Amniotic stem cell (primary cell): ENCODE measurements around the gene SLC25A21.
"Not testable (repeated sequence)": the region's sequence is repeated elsewhere in the genome, so short reads cannot be mapped to it uniquely, and the experiment has no call there.

ENCODE experiments used
- DNase-seq: peaks from one replicate; lab custom pipeline; 2025; lab: John Stamatoyannopoulos, UW

Gene SLC25A21

DNA sequence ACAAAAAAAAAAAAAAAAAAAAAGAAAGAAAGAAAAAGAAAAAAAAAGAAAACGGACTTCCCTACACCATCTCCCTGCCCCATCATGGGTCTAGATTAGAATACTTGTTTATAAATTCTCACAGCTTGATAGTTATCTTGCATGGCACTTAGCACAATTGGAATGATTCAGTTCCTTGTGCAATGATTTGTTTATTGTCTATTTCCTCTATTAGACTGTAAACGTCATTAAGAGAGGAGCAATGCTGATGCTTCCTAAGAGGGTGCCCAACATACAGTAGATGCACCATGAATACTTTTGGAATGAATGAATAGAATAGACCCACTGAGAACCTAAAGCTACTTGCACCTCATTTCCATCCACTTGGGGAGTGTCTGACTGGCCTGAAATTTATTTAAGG, 469.9 kb downstream of the SLC25A21 start:
- no peak for DNase-seq

DNA sequence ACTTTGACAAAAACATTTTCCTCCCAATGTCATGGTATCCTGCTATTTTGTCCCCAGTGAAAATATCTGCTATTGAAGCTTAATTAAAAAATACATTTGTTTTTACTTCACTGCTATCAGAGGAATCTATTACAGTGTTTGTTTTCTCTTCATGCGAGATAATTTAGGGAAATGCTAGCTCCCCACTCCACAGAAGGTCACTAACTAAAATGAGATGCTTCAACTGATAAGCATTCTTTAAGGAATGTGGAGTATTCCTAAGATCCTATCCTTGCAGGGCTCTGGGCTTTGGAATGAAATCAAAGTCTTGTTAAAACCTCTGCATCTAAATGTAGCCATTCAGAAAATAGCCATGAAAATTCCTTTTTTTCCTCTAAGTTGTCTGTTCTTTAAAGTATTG, 471.3 kb downstream of the SLC25A21 start:
- DNase-seq = no peak

DNA sequence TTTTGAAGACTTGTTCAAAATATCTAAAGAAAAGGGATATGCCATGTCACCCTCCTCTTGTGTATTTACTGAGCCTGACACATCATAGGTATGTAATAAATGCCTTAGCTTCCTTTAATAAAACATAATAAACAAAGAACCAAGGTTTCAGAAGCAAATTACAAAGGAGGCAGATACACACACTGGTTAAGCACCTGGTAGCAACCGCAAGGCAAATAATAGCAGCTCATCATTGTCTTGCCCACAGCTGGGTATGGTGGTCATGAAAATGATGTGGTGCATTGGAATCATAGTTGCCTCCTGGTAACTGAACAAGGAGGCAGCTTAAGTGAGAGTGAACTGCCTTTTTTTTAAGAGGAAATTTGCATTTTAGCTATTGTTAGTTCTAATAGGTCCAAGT, 471.8 kb downstream of the SLC25A21 start:
- DNase-seq = no peak

DNA sequence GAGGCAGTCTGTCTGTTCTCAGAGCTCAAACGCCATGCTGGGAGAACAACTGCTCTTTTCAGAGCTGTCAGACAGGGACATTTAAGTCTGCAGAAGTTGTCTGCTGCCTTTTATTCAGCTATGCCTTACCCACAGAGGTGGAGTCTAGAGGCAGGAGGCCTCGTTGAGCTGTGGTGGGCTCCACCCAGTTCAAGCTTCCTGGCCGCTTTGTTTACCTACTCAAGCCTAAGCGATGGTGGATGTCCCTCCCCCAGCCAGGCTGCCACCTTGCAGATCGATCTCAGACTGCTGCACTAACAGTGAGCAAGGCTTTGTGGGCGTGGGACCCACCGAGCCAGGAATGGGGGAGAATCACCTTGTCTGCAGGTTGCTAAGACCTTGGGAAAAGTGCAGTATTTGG, 473.0 kb downstream of the SLC25A21 start:
- not testable (repeated sequence) for DNase-seq

DNA sequence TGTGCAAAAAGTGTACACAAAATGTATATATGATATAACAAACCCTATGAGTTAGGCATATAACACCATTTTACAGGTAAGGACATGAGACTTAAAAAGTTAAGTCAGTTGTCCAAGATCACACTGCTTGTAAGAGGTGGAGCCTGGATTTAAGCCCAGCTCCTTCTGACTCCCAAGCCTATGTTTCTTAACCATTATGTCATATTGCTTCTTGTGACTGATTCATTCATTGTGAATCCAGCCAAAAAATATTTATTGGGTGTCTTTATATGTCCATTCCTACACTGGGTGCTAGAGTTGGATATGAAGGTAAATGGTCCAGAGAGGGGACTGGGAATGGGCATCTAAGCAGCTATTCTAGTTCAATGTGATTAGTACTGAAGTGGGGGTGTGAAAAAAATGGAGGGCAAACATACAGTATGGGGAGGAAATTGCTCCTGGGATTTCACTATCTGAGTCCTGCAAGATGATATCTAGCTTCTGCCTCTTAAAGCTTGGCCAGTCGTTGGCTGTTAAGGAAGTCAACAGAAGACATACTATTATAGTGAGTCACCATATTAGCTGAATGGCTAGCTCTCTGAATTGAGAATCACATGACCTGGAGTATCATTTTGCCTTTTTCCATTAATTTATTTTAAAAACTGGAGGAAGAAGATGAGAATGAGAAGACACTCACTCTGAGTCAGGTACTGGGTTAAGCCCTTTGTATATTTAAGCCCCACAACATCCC, 481.9 kb downstream of the SLC25A21 start:
- DNase-seq = no peak

DNA sequence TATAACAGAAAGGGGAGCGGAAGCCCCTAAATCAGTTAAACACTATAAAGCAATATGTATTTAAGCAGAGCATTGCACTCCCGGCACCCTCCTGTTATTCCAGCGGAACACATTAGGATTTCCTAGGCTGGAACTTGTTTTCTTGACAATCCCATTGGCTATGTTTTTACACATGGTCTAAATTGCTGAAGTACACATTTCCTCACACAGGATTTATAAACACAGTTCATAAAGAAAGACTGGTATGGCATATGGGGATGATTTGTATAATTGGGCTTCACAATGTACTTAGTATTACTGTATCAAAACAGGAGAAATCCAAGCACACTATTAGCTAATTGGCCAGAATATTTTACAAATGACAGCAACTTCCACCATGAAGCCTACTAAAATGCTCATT, 487.5 kb downstream of the SLC25A21 start:
- DNase-seq = no peak

DNA sequence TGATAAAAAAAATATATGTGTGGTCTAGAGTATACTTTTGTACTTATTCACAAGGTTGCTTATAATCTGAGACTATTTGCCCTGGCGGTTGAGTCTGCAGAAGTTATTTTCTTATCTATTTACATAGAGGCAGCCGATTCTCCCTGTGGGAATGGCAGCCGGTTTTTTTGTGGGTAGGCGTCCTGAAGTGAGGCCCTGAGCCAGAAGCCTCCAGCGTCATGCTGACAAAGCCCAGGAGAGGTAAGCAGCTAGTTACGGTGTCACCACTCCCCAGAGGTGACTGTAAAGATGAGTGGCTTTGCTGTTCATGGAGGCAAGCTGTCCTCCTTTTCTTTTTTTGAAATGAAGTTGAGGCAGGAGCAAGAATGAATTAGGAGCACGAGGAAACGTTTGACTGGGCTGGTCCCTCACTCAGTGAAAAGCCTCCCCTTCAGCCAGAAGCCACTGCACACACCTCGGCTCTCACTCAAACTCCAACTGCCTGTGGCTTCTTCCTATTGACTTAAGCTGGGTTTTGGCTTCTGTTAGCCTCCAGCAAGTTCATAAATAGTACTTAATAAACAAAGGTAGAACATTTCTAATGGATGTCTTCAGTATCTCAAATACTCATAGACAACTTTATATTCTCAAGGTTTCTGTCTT, 489.2 kb downstream of the SLC25A21 start:
- DNase-seq = no peak

DNA sequence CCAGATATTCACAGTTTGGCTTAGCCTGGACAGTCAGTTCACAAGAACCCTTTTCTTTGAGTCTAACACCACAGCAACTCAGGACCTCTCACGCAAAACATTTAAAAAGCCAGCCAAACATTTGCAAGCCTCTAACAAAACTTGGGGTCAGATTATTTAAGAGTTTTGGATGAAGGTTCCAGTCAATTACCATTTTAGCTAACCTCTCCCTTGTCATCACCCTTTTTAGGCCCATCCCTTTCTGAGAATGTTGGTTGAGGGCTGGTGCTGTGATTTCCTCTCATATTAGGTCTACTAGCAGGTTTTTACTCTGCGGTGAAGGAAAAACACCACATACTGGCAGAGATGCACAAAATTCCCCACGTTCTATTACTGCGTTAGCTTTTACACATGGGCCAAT, 490.1 kb downstream of the SLC25A21 start:
- DNase-seq = no peak

DNA sequence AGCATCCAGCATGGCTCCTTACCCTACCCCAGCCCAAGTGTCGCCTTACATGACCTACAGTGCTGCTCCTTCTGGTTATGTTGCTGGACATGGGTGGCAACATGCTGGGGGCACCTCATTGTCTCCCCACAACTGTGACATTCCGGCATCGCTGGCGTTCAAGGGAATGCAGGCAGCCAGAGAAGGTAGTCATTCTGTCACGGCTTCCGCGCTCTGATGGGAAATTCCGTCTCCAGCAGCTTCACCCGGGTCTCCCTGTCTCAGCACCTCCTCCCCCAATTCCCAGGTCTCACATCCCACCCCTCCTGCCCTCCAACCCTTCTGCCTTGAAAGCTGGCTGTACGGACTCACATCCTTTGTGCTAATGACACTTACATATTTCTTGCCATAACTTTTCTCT, 496.2 kb downstream of the SLC25A21 start:
- DNase-seq = no peak

DNA sequence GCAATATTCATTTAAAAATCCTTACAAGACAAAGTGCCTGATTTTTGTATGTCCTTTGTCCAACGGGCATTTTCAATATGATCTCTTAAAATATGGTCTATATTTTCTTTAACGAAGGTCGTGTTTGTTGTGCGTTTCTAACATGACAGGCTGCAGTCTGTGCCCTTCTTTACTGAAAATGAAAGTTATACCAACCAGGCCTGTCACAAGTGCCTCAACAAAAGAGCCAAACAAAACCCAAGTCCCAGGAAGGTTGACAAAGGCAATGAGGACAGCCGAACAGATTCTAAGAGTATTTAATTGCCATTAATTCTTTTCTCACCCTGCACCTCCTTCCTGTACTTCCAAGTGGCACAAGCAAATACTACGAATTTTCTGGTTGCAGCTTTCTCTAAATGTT, 496.8 kb downstream of the SLC25A21 start:
- DNase-seq = no peak

DNA sequence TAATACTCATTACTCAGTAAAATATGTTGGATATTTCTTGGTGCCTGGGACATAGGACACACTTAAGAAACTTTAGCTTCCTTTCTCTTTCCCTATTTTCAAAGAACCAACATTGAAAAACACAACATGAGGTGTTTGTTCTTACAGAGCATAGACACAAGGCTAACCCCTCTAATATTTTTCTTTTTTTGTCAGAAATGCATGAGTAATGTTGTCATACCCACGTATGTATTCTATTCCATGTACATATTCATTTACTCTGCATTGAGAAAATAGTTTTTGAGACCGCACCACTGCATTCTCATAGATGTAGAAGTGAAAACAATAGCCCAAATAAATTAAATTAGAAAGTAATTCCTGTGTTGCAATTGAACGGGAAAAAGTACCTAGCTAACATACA, 497.7 kb downstream of the SLC25A21 start:
- DNase-seq = no peak

DNA sequence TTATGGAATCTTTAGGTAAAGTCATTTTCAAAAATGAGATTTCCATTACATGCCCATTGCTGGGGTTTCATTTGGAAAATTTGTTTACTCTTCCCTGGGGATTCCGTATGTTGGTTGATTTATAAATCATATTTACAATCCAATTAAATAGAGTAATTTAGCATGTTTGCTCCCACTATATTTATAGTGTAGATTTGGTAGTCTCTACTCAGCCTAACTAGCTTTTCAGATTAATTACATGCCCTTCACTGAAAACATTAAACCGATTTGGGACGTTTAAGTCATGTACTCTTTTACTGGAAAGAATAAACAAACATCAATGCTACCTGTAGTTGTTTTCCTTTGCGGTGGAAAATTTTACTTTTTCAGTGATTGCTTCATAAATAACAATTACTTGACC, 500.3 kb downstream of the SLC25A21 start:
- no peak for DNase-seq

DNA sequence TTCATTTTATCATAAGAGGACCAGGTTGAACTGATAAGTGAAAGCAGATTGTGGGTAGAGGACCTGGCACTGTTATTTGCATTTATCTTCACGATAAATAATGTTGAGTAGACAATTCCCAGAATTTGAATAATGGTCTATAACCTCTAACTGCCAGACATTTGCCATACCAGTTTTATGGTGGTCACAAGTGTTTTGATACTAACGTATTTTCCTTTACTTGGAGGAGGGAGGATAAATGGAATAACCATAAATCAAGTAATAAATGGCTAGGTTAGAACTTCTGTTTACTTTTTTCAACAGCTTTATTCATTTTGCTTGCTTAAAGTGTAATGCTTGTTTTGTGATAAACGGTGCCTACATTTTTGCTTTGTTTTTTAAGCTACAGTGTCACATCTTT, 501.3 kb downstream of the SLC25A21 start:
- no peak for DNase-seq

DNA sequence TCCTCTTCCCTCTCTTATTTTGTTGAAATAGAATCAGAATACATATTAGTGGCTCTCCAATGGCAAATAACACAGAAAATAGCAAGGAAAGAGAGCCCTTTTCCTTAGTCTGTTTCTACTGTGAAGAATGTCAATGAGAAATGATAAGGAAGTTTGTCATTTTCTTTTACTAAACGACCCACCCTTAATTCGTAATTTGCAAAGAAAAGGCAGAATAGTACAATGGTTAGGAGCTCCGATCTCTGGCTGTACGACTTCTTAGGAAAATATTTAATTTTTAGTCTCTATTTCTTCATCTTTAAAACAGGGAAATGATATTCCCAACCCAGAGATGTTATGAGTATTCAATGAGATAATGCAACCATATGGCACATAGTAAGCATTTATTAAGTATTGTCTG, 504.7 kb downstream of the SLC25A21 start:
- DNase-seq = no peak

DNA sequence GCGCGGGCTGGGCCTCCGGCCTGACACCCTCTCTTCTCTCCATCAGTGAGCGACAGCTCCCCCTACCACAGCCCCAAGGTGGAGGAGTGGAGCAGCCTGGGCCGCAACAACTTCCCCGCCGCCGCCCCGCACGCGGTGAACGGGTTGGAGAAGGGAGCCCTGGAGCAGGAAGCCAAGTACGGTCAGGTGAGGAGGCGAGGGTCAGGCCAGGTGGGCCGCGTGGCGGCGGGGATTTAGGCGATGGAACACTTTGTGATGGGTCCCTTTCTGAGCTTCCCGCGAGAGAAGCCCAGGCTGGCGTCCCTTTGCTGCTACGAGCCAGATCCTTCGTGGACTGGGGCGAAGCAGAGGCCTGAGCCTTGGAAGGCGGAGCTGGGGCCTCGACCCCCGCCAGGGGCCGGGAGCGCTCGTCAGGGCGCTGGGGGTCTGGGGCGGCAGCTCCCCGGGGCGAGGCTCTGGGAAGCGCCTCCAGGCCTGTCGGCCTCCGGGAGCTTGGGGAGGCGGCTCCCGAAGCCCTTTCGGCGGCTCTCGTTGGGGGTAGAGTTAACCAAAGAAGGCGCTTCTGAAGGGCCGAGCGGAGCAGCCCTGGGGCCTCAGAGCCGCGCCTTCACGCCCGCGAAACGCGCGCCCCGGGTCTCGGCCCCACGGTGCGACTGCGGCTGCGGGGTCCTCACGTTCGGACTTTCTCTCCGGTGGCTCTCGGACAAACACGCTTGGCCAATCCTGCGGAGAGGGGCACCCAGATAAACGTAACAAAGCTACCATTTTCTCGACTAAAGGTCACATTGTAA, 505.8 kb downstream of the SLC25A21 start:
- DNase-seq = no peak

DNA sequence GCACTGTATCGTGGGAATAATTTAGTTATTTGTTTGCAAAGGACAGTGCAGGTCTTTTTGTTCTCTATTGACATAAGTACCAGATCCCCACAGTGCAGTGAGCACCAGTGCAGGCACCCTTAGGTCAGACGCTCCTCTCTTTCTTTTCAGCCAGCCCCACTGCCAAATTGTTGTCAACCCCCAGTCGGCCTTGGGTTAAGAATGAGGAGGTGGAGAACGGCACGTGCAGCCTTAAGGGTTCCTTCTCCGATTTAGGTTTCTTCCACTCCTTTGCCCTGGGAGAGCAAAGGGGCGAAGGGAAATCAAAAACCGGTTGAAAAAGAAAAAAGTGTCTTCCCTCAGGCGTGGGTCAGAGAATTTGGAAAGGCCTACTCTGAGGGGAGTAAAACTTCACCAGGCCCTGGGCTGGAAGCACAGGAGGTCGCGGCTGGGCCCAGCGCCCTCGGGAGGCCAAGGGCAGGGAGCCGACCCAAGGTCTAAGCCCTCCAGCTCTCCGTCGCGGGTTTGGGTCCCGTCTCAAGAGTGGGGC, 506.5 kb downstream of the SLC25A21 start:
- no peak for DNase-seq

DNA sequence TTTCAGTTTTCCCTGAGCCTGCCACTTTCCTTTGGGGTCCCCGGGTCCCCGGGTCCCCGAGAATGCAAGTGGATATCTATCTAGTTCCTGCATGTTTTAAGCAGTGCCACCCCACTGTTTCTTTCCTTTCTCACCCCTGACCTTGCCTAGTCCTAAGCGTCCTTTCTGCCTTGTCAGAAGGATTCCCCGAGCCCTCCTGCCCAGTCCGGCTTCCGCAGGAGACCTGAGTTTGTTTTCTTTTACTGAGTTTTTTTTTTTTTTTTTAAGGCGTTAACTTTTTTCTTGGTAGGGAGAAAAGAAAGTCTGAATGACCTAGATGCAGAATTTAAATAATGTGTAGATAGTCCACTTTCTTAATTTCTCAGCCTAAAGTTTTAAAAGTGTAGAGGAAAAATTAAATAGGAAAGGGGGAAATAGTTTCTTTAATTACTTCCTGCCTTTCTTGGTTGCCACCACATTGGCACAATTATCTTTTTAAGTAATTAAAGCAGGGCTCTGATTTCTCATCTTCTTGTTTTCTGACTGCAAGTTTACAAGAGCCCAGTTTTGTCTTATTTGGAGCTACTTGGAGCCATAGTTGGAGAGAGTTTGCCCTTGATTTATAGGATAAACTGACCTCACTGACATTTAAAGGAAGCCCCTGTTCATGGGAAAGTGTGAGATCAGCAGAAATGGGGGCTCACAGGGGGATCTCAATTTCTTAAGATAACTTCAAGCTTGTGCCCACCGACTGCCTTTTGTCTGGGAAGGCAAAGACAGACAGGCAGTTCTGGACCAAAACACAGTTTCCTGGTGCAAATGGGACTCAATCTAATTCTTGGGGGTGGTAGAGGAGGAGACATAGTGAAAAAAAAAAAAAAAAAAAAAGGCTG, 507.8 kb downstream of the SLC25A21 start:
- DNase-seq = no peak

DNA sequence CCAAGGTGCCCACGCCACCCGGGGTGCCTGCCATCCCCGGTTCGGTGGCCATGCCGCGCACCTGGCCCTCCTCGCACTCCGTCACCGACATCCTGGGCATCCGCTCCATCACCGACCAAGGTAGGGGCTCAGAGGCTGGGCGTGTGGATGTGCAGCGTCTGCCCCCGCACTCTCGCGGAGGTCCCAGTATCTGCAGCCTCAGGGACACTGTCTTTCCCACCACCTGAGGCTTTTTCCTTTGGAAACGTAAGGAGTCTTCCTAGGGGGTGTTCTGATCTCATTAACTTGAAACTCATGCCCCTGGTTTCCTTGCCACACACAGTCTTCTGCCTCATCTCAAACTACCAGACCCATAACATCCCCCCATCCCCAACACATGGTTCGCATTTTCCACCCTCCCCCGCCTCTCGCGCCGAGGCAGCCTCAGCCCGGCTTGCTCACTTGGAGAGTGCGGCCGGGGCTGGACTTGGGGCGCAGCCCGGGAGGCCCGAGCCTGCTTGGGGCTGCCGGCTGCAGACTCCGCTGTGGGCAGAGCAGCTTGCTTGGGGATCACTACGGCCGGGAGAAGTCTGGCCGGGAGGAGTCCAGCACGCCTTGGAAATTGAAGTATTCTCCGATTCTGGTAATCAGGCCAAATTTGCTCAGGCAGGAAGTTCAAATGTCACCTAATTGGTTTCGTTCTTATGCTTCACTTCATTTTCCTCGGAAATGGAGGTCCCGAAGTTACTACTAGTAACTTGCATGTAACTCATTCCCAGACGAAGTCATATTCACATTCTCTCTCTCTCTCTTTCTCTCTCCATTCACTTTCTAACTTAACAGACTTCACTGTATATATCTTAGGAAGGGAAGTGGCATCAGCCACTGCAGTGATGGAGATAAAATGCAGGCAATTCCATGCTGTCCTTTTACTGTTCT, 508.7 kb downstream of the SLC25A21 start:
- DNase-seq = no peak

DNA sequence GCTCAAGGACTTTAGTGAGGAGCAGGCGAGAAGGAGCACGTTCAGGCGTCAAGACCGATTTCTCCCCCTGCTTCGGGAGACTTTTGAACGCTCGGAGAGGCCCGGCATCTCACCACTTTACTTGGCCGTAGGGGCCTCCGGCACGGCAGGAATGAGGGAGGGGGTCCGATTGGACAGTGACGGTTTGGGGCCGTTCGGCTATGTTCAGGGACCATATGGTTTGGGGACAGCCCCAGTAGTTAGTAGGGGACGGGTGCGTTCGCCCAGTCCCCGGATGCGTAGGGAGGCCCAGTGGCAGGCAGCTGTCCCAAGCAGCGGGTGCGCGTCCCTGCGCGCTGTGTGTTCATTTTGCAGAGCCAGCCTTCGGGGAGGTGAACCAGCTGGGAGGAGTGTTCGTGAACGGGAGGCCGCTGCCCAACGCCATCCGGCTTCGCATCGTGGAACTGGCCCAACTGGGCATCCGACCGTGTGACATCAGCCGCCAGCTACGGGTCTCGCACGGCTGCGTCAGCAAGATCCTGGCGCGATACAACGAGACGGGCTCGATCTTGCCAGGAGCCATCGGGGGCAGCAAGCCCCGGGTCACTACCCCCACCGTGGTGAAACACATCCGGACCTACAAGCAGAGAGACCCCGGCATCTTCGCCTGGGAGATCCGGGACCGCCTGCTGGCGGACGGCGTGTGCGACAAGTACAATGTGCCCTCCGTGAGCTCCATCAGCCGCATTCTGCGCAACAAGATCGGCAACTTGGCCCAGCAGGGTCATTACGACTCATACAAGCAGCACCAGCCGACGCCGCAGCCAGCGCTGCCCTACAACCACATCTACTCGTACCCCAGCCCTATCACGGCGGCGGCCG, 509.6 kb downstream of the SLC25A21 start:
- no peak for DNase-seq

DNA sequence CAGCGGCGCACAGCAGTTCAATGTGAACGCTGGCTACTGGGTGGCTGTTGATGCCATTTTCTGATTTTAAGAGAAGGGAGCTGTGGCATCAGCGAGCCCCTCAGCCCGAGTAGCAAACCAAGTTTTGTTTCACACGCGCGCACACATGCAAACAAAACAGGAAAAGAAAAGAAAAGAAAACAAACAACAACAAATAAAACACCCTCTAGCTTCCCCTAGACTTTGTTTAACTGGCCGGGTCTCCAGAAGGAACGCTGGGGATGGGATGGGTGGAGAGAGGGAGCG, 510.2 kb downstream of the SLC25A21 start:
- no peak for DNase-seq
